ENCODE results near the gene SPINK4. TPM values are rescaled to one million over a fixed set of nuclear protein-coding genes. Genes with fewer than 3 reads are reported as not detected.

Gene SPINK4
- total RNA-seq, 2 experiments from 2014 or later: not detected

DNA sequence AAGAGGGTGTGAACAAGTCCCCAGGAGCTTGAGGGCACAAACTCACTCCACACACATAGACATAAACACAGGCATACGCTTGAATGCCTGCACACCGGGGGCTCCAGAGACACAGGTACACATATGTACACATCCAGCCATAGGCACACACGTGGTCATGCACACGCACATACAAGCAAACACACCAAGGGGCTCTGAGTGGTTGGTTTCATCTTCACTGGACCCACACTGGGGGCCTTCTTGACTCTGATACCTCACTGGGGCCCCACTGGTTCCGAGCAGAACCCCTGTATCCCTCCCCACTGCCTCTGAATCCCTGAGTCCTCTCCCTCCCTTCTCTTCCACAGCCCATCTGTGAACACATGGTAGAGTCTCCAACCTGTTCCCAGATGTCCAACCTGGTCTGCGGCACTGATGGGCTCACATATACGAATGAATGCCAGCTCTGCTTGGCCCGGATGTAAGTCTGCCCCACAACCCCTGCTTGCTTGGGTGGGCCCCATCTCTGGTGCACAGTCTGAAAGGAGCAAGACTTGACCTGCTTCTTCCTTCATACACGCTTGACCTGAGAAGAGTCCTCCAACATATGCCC, 6.4 kb downstream of the SPINK4 start:
- POLR2A ChIA-PET: interaction anchor here (1.6 kb wide), 2 partner anchors 11 to 13 kb away, joined by 3 to 5 read pairs; no protein-coding TSS in a partner anchor
- intact Hi-C loops (cut with micrococcal nuclease): no loop called here
- no peaks in the 10 kb centered on the region for H3K9me3 Mint-ChIP-seq

GRCh38 chr9:33248606-33249005, 8.6 kb downstream of the SPINK4 start:
- ChIA-PET POLR2A (interaction anchor here (0.8 kb wide), 1 partner anchor 8 kb away, joined by 3 read pairs; the partner anchor contains the start of gene SPINK4), CTCF (interaction anchor here (1.3 kb wide), 1 partner anchor 167 kb away, joined by 4 read pairs; no protein-coding TSS in a partner anchor)
- H3K4me1 Mint-ChIP-seq (ENCODE audit: low read depth): no peaks in the 10 kb centered on the region
- H3K36me3 Mint-ChIP-seq (ENCODE audit: low read depth): peaks cover 22% of the 10 kb centered on the region
- H3K9me3 Mint-ChIP-seq: no peaks in the 10 kb centered on the region
- ATAC-seq (no peak), DNase-seq (no peak)
- TF ChIP-seq, protein P1, sequence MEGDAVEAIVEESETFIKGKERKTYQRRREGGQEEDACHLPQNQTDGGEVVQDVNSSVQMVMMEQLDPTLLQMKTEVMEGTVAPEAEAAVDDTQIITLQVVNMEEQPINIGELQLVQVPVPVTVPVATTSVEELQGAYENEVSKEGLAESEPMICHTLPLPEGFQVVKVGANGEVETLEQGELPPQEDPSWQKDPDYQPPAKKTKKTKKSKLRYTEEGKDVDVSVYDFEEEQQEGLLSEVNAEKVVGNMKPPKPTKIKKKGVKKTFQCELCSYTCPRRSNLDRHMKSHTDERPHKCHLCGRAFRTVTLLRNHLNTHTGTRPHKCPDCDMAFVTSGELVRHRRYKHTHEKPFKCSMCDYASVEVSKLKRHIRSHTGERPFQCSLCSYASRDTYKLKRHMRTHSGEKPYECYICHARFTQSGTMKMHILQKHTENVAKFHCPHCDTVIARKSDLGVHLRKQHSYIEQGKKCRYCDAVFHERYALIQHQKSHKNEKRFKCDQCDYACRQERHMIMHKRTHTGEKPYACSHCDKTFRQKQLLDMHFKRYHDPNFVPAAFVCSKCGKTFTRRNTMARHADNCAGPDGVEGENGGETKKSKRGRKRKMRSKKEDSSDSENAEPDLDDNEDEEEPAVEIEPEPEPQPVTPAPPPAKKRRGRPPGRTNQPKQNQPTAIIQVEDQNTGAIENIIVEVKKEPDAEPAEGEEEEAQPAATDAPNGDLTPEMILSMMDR (IDR thresholded peaks at IDR 0.05): no peak
- no peaks in the 10 kb centered on the region for H3K27me3 Mint-ChIP-seq
- no peak overlapping the region for H3K27ac Mint-ChIP-seq
- intact Hi-C loops (cut with micrococcal nuclease): no loop called here
- H3K4me3 Mint-ChIP-seq: no peak overlapping the region

More for the DNA sequence above, 6.4 kb downstream of the SPINK4 start:
- Mint-ChIP-seq H3K36me3 (ENCODE audit: low read depth) (peaks cover 12% of the 10 kb centered on the region), H3K27ac (no peak overlapping the region), H3K4me3 (no peak overlapping the region), H3K27me3 (no peaks in the 10 kb centered on the region), H3K4me1 (ENCODE audit: low read depth) (no peaks in the 10 kb centered on the region)
- DNase-seq: no peak
- CTCF ChIA-PET: no interaction called here
- ATAC-seq: no peak
- TF ChIP-seq, protein P1 (IDR thresholded peaks at IDR 0.05): no peak

DNA sequence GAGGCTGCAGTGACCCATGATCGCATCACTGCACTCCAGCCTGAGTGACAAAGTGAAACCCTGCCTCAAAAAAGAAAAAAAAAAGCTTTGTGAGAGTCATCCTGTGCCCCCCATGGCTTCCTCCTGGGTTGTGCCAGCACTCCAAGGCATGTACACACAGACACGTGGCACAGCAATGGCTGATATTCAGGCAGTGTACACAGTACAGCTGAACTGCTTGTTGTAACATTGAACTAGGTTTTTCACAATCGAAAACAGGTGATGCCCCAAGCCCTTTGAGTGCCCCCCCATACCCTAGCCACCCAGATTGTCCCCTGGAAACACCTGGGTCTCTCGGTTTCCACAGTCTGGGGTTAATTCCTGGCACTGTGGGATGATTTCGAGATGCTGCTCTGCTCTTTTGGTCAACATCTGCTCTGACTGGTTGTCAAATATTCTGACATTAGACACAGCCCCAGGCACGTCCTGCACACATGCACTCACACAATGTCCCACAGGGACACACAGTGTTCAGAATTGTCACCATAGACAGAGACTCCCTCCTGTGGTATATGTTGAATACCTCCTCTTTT, 9.2 kb downstream of the SPINK4 start:
- ChIA-PET POLR2A (interaction anchor here (0.8 kb wide), 1 partner anchor 9 kb away, joined by 3 read pairs; the partner anchor contains the start of gene SPINK4), CTCF (no interaction called here)
- H3K27ac Mint-ChIP-seq: no peak overlapping the region
- intact Hi-C loops (cut with micrococcal nuclease): no loop called here
- no peak for DNase-seq
- H3K4me1 Mint-ChIP-seq (ENCODE audit: low read depth): no peaks in the 10 kb centered on the region
- no peak overlapping the region for H3K4me3 Mint-ChIP-seq
- H3K9me3 Mint-ChIP-seq: no peaks in the 10 kb centered on the region
- H3K36me3 Mint-ChIP-seq (ENCODE audit: low read depth): peaks cover 24% of the 10 kb centered on the region
- TF ChIP-seq, protein P1 (IDR thresholded peaks at IDR 0.05): no peak
- ATAC-seq: no peak
- H3K27me3 Mint-ChIP-seq: no peaks in the 10 kb centered on the region

DNA sequence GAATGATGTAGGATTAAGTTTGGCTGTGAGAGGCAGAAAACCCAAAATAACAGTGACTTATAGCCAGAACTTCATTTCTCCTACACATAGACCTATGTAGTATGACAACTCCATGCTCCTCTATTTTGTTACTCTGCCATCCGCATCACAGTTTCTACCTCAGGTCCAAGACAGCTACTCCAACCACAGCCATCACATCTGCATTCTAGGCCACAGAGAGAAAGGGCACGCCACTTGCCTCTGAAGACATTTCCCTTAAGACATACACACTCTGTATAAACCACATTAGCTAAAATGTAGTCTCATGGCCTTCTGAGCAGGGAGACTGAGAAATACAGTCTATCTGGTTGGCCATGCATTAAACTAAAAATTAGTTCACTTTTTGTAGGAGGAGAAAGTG, 10.0 kb downstream of the SPINK4 start:
- POLR2A ChIA-PET: interaction anchor here (1.6 kb wide), 1 partner anchor 13 kb away, joined by 5 read pairs; no protein-coding TSS in a partner anchor
- H3K27me3 Mint-ChIP-seq: no peaks in the 10 kb centered on the region
- intact Hi-C loops (cut with micrococcal nuclease): no loop called here

More for the DNA sequence above, 10.0 kb downstream of the SPINK4 start:
- Mint-ChIP-seq H3K36me3 (ENCODE audit: low read depth) (peaks cover 32% of the 10 kb centered on the region), H3K4me1 (ENCODE audit: low read depth) (no peaks in the 10 kb centered on the region), H3K9me3 (no peaks in the 10 kb centered on the region), H3K4me3 (no peak overlapping the region), H3K27ac (no peak overlapping the region)
- TF ChIP-seq, protein P1 (IDR thresholded peaks at IDR 0.05): no peak
- CTCF ChIA-PET: no interaction called here
- DNase-seq (no peak), ATAC-seq (no peak)
